ENCODE results near the gene TADA2B. TPM values are rescaled to one million over a fixed set of nuclear protein-coding genes. Genes with fewer than 3 reads are reported as not detected.

Gene TADA2B
- polyA plus RNA-seq, 3 donors: 2.0 to 10.2 (median 2.6) TPM

- H3K36me3 Mint-ChIP-seq: peaks cover 16 to 24% of the 10 kb centered on the region in 2 donors
- intact Hi-C loops (cut with micrococcal nuclease): loop anchor here (1.0 to 10.0 kb wide), 5 partner anchors 26 to 327 kb away; partner anchors contain the start of genes GRPEL1 (in 2 of the 2) and BLOC1S4 (in 1 of the 2)
- H3K27me3 Mint-ChIP-seq (ENCODE audit: low read depth in 3 of 3): peaks cover 0 to 10% (median 3%) of the 10 kb centered on the region in 3 donors
- DNase-seq: peak in 1 of 3 donors; percentile 15
- peak overlapping the region; percentile 83 to 88 (median 84) for H3K4me3 ChIP-seq (replicated peaks in 1 of 3; ENCODE audit: low read depth in 2 of 3, low read length in 3 of 3)
- 15% methylated on average over 41 of the region's 42 CpGs for WGBS (ENCODE audit: insufficient coverage)
- no peaks in the 10 kb centered on the region for H3K9me3 ChIP-seq (replicated peaks in 1 of 2; ENCODE audit: control insufficient read depth in 1 of 2, insufficient read depth in 1 of 2, low read length in 2 of 2)
- H3K79me2 ChIP-seq (ENCODE audit: insufficient read depth, low read length): peaks cover 35% of the 10 kb centered on the region
- peaks cover 0 to 3% (median 0%) of the 10 kb centered on the region in 7 donors for H3K9me3 Mint-ChIP-seq
- peaks cover 51% of the 10 kb centered on the region for H3K4me1 Mint-ChIP-seq
- no peaks in the 10 kb centered on the region for H3K27me3 ChIP-seq (ENCODE audit: control insufficient read depth in 2 of 2, insufficient read depth in 2 of 2, low read length in 2 of 2)
- H3K27ac Mint-ChIP-seq: peak overlapping the region; percentile 80 to 93 (median 87)
- peaks cover 32% of the 10 kb centered on the region for H4K20me1 ChIP-seq (ENCODE audit: insufficient read depth, low read length)
- H3K4me2 ChIP-seq (replicated peaks; ENCODE audit: extremely low read depth, low read length, poor library complexity, severe bottlenecking): peak overlapping the region; percentile 82
- no peak for TF ChIP-seq CTCF (IDR thresholded peaks at IDR 0.05)
- H3K4me3 Mint-ChIP-seq: peak overlapping the region; percentile 89 to 97
- H3K27ac ChIP-seq (ENCODE audit: low read depth in 1 of 2, low read length in 2 of 2): peak overlapping the region; percentile 71 to 76
- H2AFZ ChIP-seq (ENCODE audit: insufficient read depth, low read depth, low read length, poor library complexity, severe bottlenecking): peak overlapping the region; percentile 88
- H3K36me3 ChIP-seq (replicated peaks in 1 of 2; ENCODE audit: control insufficient read depth in 1 of 2, insufficient read depth in 2 of 2, low read length in 2 of 2): peaks cover 0 to 14% of the 10 kb centered on the region in 2 donors
- peaks cover 39 to 52% of the 10 kb centered on the region in 2 donors for H3K4me1 ChIP-seq (ENCODE audit: control insufficient read depth in 1 of 2, insufficient read depth in 2 of 2, low read length in 2 of 2)
- H3K9ac ChIP-seq (ENCODE audit: insufficient read depth, low read length, poor library complexity, severe bottlenecking): peak overlapping the region; percentile 69
These were observed 1.2 kb upstream of the TADA2B start for GRCh38 chr4:7041801-7042502.

- Histone ChIP-seq H3K79me2 (ENCODE audit: insufficient read depth, low read length) (peaks cover 43% of the 10 kb centered on the region), H3K27ac (ENCODE audit: low read depth in 1 of 2, low read length in 2 of 2) (peak overlapping the region; percentile 71 to 76), H3K9me3 (replicated peaks in 1 of 2; ENCODE audit: control insufficient read depth in 1 of 2, insufficient read depth in 1 of 2, low read length in 2 of 2) (no peaks in the 10 kb centered on the region), H3K36me3 (replicated peaks in 1 of 2; ENCODE audit: control insufficient read depth in 1 of 2, insufficient read depth in 2 of 2, low read length in 2 of 2) (peaks cover 0 to 20% of the 10 kb centered on the region in 2 donors), H2AFZ (ENCODE audit: insufficient read depth, low read depth, low read length, poor library complexity, severe bottlenecking) (peak overlapping the region; percentile 88), H3K9ac (ENCODE audit: insufficient read depth, low read length, poor library complexity, severe bottlenecking) (peak overlapping the region; percentile 69), H3K4me2 (replicated peaks; ENCODE audit: extremely low read depth, low read length, poor library complexity, severe bottlenecking) (peak overlapping the region; percentile 82), H3K4me1 (ENCODE audit: control insufficient read depth in 1 of 2, insufficient read depth in 2 of 2, low read length in 2 of 2) (peaks cover 39 to 52% of the 10 kb centered on the region in 2 donors), H4K20me1 (ENCODE audit: insufficient read depth, low read length) (peaks cover 39% of the 10 kb centered on the region), H3K4me3 (replicated peaks in 1 of 3; ENCODE audit: low read depth in 2 of 3, low read length in 3 of 3) (peak overlapping the region; percentile 83 to 88 (median 84)), H3K27me3 (ENCODE audit: control insufficient read depth in 2 of 2, insufficient read depth in 2 of 2, low read length in 2 of 2) (no peaks in the 10 kb centered on the region)
- Mint-ChIP-seq H3K36me3 (peaks cover 23 to 32% of the 10 kb centered on the region in 2 donors), H3K4me3 (peak overlapping the region; percentile 89 to 97), H3K9me3 (peaks cover 0 to 3% (median 0%) of the 10 kb centered on the region in 7 donors), H3K27me3 (ENCODE audit: low read depth in 3 of 3) (peaks cover 0 to 10% (median 3%) of the 10 kb centered on the region in 3 donors), H3K27ac (peak overlapping the region; percentile 81 to 95 (median 90)), H3K4me1 (peaks cover 57% of the 10 kb centered on the region)
- peak; percentile 21 for TF ChIP-seq CTCF (IDR thresholded peaks at IDR 0.05)
- WGBS (ENCODE audit: insufficient coverage): under 1% methylated on average over 90 of the region's 90 CpGs
- intact Hi-C loops (cut with micrococcal nuclease): loop anchor here (1.0 to 10.0 kb wide), 5 partner anchors 26 to 328 kb away; partner anchors contain the start of genes GRPEL1 (in 2 of the 2) and BLOC1S4 (in 1 of the 2)
- peak; percentile 97 to 98 (median 97) for DNase-seq
These were observed 479 bp upstream of the TADA2B start for GRCh38 chr4:7042503-7043283.
